GM21360 (cell line): ENCODE data around the gene ANAPC7.
"Not testable (repeated sequence)": the region's sequence is repeated elsewhere in the genome, so short reads cannot be mapped to it uniquely, and the experiment has no call there.

Experiments
- ATAC-seq: cut with Tn5 transposase; IDR thresholded peaks from one replicate; pipeline ENCODE4 v1.9.1; 2021; ENCODE audit warnings: mild to moderate bottlenecking, moderate library complexity; ENCODE audit not compliant: unreplicated experiment

Gene ANAPC7, protein sequence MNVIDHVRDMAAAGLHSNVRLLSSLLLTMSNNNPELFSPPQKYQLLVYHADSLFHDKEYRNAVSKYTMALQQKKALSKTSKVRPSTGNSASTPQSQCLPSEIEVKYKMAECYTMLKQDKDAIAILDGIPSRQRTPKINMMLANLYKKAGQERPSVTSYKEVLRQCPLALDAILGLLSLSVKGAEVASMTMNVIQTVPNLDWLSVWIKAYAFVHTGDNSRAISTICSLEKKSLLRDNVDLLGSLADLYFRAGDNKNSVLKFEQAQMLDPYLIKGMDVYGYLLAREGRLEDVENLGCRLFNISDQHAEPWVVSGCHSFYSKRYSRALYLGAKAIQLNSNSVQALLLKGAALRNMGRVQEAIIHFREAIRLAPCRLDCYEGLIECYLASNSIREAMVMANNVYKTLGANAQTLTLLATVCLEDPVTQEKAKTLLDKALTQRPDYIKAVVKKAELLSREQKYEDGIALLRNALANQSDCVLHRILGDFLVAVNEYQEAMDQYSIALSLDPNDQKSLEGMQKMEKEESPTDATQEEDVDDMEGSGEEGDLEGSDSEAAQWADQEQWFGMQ

GRCh38 chr12:110403146-110403975, at the start of gene ANAPC7:
Gene ANAPC7 (minus strand): TSS chr12:110403708. CDS start chr12:110403627, 81 bp downstream.
- ATAC-seq = peak; percentile 71

GRCh38 chr12:110451263-110451662, 47.8 kb upstream of the ANAPC7 start:
- no peak for ATAC-seq

- ATAC-seq = peak; percentile 86
These were observed 46.4 kb upstream of the ANAPC7 start, which contains the start of gene ARPC3 for GRCh38 chr12:110449799-110450497. Gene ARPC3 (minus strand): TSS chr12:110450337. CDS start chr12:110450260, 77 bp downstream.

DNA sequence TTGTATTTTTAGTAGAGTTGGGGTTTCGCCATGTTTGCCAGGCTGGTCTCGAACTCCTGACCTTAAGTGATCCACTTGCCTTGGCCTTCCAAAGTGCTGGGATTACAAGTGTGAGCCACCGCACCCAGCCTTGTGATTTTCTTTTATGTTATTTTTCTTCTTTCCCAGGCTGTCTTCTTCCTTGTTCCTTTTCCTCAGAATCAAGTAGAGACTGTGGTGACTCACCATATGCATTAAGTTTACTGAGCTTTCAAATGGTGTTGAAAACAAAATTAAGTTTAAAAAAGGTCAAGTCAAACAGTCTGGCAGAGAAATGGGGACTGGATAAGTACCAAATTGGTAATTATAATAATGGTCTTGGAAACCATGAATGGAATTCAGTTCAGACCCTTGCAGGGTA, 40.9 kb upstream of the ANAPC7 start:
- no peak for ATAC-seq

- no peak for ATAC-seq
These were observed 32.7 kb upstream of the ANAPC7 start for GRCh38 chr12:110436231-110436630.

DNA sequence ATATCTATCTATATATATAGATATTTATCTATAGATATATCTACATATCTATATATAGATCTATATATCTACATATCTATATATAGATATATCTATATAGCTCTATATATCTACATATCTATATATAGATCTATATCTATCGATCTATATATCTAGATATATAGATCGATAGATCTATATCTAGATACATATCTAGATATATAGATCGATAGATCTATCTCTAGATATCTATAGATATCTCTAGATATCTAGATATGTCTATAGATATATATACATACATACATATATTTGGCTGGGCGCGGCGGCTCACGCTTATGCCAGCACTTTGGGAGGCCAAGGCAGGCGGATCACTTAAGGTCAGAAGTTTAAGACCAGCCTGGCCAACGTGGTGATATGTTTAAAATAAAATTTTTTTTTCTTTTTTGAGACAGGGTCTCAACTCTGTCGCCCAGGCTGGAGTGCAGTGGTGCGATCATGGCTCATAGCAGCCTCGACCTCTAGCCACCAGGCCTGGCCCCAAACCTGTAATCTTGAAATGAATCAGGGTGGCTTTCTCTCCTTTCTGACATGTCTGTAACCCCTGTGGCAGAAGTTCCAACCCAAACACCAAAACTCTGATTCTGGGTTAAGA, 28.6 kb upstream of the ANAPC7 start:
- ATAC-seq = peak; percentile 18

DNA sequence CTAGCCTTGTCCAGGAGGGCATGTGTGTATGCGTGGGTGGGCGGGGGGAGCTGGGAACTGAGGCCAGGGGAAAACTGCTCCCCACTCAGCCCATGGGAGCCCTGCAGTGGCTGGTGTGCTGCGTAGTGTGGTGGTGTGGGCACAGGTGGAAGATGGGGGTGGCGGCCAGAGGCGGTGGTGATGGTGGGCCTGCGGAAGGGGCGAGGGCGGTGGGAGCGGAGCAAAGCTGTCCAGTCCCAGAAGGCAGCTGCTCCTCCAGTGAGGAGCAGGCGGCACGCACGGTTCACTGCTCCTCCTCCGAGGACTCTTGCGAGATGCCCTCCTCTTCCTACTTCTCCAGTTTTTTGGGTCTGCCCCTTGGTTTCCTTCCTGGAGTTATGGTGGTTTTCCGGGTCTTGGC, 26.2 kb upstream of the ANAPC7 start:
- ATAC-seq = not testable (repeated sequence)

- ATAC-seq = no peak
These were observed 22.9 kb upstream of the ANAPC7 start for GRCh38 chr12:110426406-110426805.

GRCh38 chr12:110424237-110424636, 20.7 kb upstream of the ANAPC7 start:
- ATAC-seq = no peak

- no peak for ATAC-seq
These were observed 18.2 kb upstream of the ANAPC7 start for GRCh38 chr12:110421701-110422100.

- no peak for ATAC-seq
These were observed 17.7 kb upstream of the ANAPC7 start for GRCh38 chr12:110421159-110421661.

- not testable (repeated sequence) for ATAC-seq
These were observed 17.1 kb upstream of the ANAPC7 start for GRCh38 chr12:110420644-110421043.

DNA sequence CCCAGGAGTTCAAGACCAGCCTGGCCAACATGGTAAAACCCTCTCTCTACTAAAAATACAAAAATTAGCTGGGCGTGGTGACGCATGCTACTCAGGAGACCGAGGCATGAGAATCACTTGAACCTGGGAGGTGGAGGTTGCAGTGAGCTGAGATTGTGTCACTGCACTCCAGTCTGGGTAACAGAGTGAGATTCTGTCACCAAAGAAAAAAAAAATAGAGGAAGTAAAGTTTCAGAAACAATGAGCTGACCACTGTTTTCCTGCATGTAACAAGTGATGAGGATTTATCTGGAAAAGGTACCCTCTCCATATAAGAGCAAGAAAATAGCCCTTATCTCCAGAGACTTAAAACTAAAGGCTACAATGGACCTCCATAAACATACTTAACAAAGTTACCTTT, 13.6 kb upstream of the ANAPC7 start:
- ATAC-seq = not testable (repeated sequence)

GRCh38 chr12:110410086-110410485, 6.6 kb upstream of the ANAPC7 start:
- not testable (repeated sequence) for ATAC-seq

DNA sequence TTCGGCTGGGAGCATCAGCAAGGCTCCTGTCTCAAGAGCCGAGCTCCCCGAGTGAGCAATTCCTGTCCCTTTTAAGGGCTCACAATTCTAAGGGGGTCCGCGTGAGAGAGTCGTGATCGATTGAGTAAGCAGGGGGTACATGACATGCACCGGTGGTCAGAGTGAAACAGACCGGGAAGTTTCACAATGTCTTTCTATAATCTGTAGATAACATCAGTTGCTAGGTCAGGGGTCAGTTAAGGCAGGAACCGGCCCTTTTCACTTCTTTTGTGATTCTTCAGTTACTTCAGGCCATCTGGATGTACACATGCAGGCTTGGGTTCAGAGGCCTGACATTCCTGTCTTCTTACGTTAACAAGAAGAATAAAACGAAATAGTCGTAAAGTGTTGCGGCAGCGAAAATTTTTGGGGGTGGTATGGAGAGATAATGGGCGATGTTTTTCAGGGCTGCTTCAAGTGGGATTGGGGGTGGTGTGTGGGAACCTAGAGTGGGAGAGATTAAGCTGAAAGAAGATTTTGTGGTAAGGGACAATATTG, 1.7 kb upstream of the ANAPC7 start:
- not testable (repeated sequence) for ATAC-seq

- ATAC-seq = no peak
These were observed 621 bp upstream of the ANAPC7 start for GRCh38 chr12:110403976-110404682.

DNA sequence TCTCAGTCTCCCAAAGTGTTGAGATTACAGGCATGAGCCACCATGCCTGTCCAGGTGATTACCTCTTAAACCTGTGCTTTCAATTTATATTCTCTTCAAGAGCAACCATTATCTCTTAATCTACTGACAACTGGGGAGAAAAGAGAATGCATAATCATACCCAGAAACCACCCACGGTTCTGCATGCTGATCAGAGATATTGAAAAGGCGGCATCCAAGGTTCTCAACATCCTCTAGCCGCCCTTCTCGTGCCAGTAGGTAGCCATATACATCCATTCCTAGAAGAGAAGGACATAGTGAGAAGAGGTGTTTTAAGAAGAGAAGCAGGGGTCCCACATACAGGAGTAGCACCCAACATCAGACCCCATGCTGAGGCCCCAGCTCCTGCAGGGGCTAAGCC, 20.8 kb downstream of the ANAPC7 start:
- no peak for ATAC-seq

DNA sequence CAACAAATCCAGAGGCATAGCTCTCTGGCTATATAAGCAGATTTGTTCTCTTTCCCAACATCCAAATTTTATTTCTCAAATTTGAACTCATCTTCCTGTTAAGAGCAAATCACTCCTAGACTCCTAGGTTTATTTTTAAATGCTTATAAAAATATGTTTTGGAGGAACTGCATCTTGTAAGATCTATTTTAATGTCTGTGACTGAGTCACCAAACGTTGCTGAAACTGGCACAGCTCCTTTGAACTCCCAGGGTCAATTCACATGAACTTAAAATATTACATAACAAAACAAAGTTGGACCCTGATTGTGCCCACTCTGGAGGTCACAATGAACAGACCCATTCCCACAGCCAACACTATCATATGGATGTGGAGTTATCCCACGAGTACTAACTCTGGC, 23.9 kb downstream of the ANAPC7 start:
- no peak for ATAC-seq

DNA sequence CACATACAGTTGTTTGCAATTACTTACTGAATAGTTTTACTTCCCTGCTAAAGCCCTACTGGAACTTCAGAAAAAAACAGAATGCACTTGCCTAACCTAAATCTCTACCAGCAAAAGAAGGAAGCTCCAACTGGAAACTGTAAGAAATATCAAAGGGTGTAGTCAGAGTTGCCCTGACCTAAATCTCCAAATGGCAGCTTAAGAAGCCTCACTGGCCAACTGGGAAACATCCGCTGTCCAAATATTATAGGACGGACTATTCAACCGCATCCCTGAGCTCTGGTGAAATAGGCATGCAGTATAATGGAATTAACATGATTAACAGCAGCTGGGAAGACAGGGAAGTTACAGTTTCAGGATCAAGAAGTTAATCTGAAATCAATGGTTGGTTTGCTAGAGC, 24.3 kb downstream of the ANAPC7 start:
- ATAC-seq = no peak
